Aorta (tissue), 5 donors: Measurements from ENCODE around the gene SSH2. TPM values are rescaled to one million over a fixed set of nuclear protein-coding genes. Genes with fewer than 3 reads are reported as not detected.

Experiments used
- ATAC-seq: fragments of 200-7000 bp; cut with Tn5 transposase; one replicate; pipeline ENCODE4 v1.9.1; 2022; ENCODE audit warnings: moderate library complexity; ENCODE audit not compliant: low FRiP score
- DNase-seq, 2 donors: peaks; one replicate each; pipeline ENCODE4 v3.0.0-alpha.2; 2020
- H3K27ac ChIP-seq, 2 donors: one replicate each; pipeline ENCODE4 v1.5.1; 2013; ENCODE audit warnings: low read length in 2 of 2, mild to moderate bottlenecking in 2 of 2, moderate library complexity in 2 of 2, control low read depth in 1 of 2, inconsistent platforms in 1 of 2, low read depth in 1 of 2
- H3K27me3 ChIP-seq, 2 donors: one replicate each; pipeline ENCODE4 v1.6.1; 2013; ENCODE audit warnings: control low read depth in 1 of 2, low read length in 1 of 2, mild to moderate bottlenecking in 1 of 2, moderate library complexity in 1 of 2; ENCODE audit not compliant: insufficient read depth in 2 of 2, control insufficient read depth in 1 of 2
- H3K36me3 ChIP-seq, 2 donors: one replicate each; pipeline ENCODE4 v1.6.1; 2013; ENCODE audit warnings: control low read depth in 1 of 2, low read length in 1 of 2, mild to moderate bottlenecking in 1 of 2; ENCODE audit not compliant: insufficient read depth in 2 of 2, control insufficient read depth in 1 of 2
- H3K4me1 ChIP-seq, 2 donors: one replicate each; pipeline ENCODE4 v1.6.1; 2013; ENCODE audit warnings: low read length in 2 of 2, control low read depth in 1 of 2, mild to moderate bottlenecking in 1 of 2, moderate library complexity in 1 of 2; ENCODE audit not compliant: insufficient read depth in 2 of 2, control insufficient read depth in 1 of 2
- H3K4me3 ChIP-seq, 2 donors: one replicate each; pipeline ENCODE4 v1.5.1; 2013; ENCODE audit warnings: low read length in 2 of 2, control low read depth in 1 of 2, mild to moderate bottlenecking in 1 of 2
- H3K9me3 ChIP-seq: one replicate; pipeline ENCODE4 v1.6.1; 2013; ENCODE audit warnings: mild to moderate bottlenecking, low read length; ENCODE audit not compliant: control insufficient read depth
- WGBS, 2 donors: extraction: QIAGEN DNeasy Blood & Tissue Kit; methylation state at CpG; one replicate each; pipeline ENCODE4 v1.1.7; 2013; 5-methylcytosine and 5-hydroxymethylcytosine counted together
- intact Hi-C, 2 donors: fragments of 100-400 bp; cut with DNase I; formaldehyde crosslinking; loops; one replicate each; pipeline versions ENCODE4 v1.14.2 to v1.15.0; 2022
- polyA plus RNA-seq, 2 donors: library from polyadenylated mRNA; stranded (reverse); fragments of 200-250 nt; gene quantifications; one replicate each; pipeline ENCODE4 v1.2.3, GENCODE V29; 2013
- total RNA-seq, 2 donors: library from RNA; stranded (reverse); fragmentation: NEBNext Ultra II Directional; extraction: Animal tissue kit (Norgen Biotek cat#: 25700); gene quantifications; one replicate each; pipeline ENCODE4 v1.2.1, GENCODE V29; 2021
- donor health status: healthy with polysubstance abuse.
- donor health status: Bipolar disorder and iron deficiency.
- donor health status: DM: no; HTN: no; CAD: no.
- donor health status: DM: no; HTN: no; CAD: no.
- donor health status: DM: yes; HTN: yes; CAD: no.

SSH2 gene
- total and polyA plus RNA-seq, 4 donors, result 7.2 to 35.3 (median 30.3) TPM

GRCh38 chr17:29699283-29699682 lies 230.7 kb downstream of the SSH2 start:
- Histone ChIP-seq H3K9me3 (no peaks in the 10 kb centered on the region), H3K4me3 (no peak overlapping the region), H3K27ac (no peak overlapping the region), H3K27me3 (no peaks in the 10 kb centered on the region), H3K36me3 (no peaks in the 10 kb centered on the region), H3K4me1 (no peaks in the 10 kb centered on the region)
- no peak for DNase-seq
- no peak for ATAC-seq
- intact Hi-C loops, result no loop called here
- WGBS, 2 donors, result 58 to 69% methylated on average over 2 of the region's 2 CpGs

GRCh38 chr17:29698837-29699236 lies 231.2 kb downstream of the SSH2 start:
- no peak for ATAC-seq
- H3K36me3 ChIP-seq, result no peaks in the 10 kb centered on the region
- intact Hi-C loops, result no loop called here

GRCh38 chr17:29698019-29698777 lies 231.8 kb downstream of the SSH2 start:
- intact Hi-C loops, result no loop called here
- WGBS, 2 donors, result 69% methylated on average over 6 of the region's 6 CpGs
- no peak for DNase-seq
- no peaks in the 10 kb centered on the region for H3K36me3 ChIP-seq
- H3K27ac ChIP-seq, result no peak overlapping the region
- H3K4me1 ChIP-seq, result no peaks in the 10 kb centered on the region
- H3K9me3 ChIP-seq, result no peaks in the 10 kb centered on the region
- no peaks in the 10 kb centered on the region for H3K27me3 ChIP-seq
- no peak overlapping the region for H3K4me3 ChIP-seq
- no peak for ATAC-seq

More at GRCh38 chr17:29698837-29699236, 231.2 kb downstream of the SSH2 start:
- Histone ChIP-seq H3K4me1 (no peaks in the 10 kb centered on the region), H3K27me3 (no peaks in the 10 kb centered on the region), H3K4me3 (no peak overlapping the region), H3K27ac (no peak overlapping the region), H3K9me3 (no peaks in the 10 kb centered on the region)
- WGBS, 2 donors, result 74 to 80% methylated on average over 1 of the region's 1 CpG
- no peak for DNase-seq

GRCh38 chr17:29697371-29697770 lies 232.7 kb downstream of the SSH2 start:
- ATAC-seq, result no peak
- Histone ChIP-seq H3K36me3 (no peaks in the 10 kb centered on the region), H3K4me3 (no peak overlapping the region), H3K9me3 (no peaks in the 10 kb centered on the region), H3K27ac (no peak overlapping the region), H3K27me3 (no peaks in the 10 kb centered on the region), H3K4me1 (no peaks in the 10 kb centered on the region)
- DNase-seq, result no peak
- WGBS, 2 donors, result 79 to 83% methylated on average over 3 of the region's 3 CpGs
- intact Hi-C loops, result no loop called here

- ATAC-seq (peak; percentile 36), DNase-seq (no peak)
- Histone ChIP-seq H3K4me3 (no peak overlapping the region), H3K36me3 (no peaks in the 10 kb centered on the region), H3K27ac (no peak overlapping the region), H3K27me3 (no peaks in the 10 kb centered on the region), H3K4me1 (no peaks in the 10 kb centered on the region), H3K9me3 (no peaks in the 10 kb centered on the region)
- WGBS, 2 donors, result 77 to 82% methylated on average over 5 of the region's 5 CpGs
- intact Hi-C loops, result no loop called here
These were observed 235.0 kb downstream of the SSH2 start for GRCh38 chr17:29694918-29695563.

- no peak for ATAC-seq
- H3K9me3 ChIP-seq, result no peaks in the 10 kb centered on the region
- H3K4me1 ChIP-seq, result no peaks in the 10 kb centered on the region
- WGBS, 2 donors, result 87 to 92% methylated on average over 3 of the region's 3 CpGs
- H3K27me3 ChIP-seq, result no peaks in the 10 kb centered on the region
- DNase-seq, result no peak
- no peaks in the 10 kb centered on the region for H3K36me3 ChIP-seq
- intact Hi-C loops, result no loop called here
- H3K4me3 ChIP-seq, result no peak overlapping the region
- H3K27ac ChIP-seq, result no peak overlapping the region
These were observed 236.3 kb downstream of the SSH2 start for GRCh38 chr17:29693751-29694150.

- WGBS, 2 donors, result 5 to 9% methylated on average over 2 of the region's 2 CpGs
- intact Hi-C loops, result no loop called here
These were observed 242.4 kb downstream of the SSH2 start for GRCh38 chr17:29687596-29687995.

GRCh38 chr17:29686993-29687590 lies 242.9 kb downstream of the SSH2 start:
- Histone ChIP-seq H3K9me3 (no peaks in the 10 kb centered on the region), H3K27me3 (no peaks in the 10 kb centered on the region), H3K27ac (no peak overlapping the region), H3K36me3 (no peaks in the 10 kb centered on the region), H3K4me3 (no peak overlapping the region), H3K4me1 (no peaks in the 10 kb centered on the region)
- peak; percentile 69 for ATAC-seq
- DNase-seq, result no peak
- intact Hi-C loops, result no loop called here
- WGBS, 2 donors, result 38 to 42% methylated on average over 4 of the region's 4 CpGs

More at GRCh38 chr17:29687596-29687995, 242.4 kb downstream of the SSH2 start:
- Histone ChIP-seq H3K4me1 (no peaks in the 10 kb centered on the region), H3K27me3 (no peaks in the 10 kb centered on the region), H3K27ac (no peak overlapping the region), H3K36me3 (no peaks in the 10 kb centered on the region), H3K9me3 (no peaks in the 10 kb centered on the region), H3K4me3 (no peak overlapping the region)
- ATAC-seq (no peak), DNase-seq (no peak)
